Measurements from ENCODE around the gene HDDC3. TPM values are rescaled to one million over a fixed set of nuclear protein-coding genes. Genes with fewer than 3 reads are reported as not detected.
A peak's percentile ranks its signal among the peaks of the same experiment; 100 is the strongest.
"Not testable (repeated sequence)": the region's sequence is repeated elsewhere in the genome, so short reads cannot be mapped to it uniquely, and the experiment has no call there.

Gene HDDC3
- total RNA-seq, 4 donors from 2014 or later = 13.4 to 22.2 (median 17.2) TPM

DNA sequence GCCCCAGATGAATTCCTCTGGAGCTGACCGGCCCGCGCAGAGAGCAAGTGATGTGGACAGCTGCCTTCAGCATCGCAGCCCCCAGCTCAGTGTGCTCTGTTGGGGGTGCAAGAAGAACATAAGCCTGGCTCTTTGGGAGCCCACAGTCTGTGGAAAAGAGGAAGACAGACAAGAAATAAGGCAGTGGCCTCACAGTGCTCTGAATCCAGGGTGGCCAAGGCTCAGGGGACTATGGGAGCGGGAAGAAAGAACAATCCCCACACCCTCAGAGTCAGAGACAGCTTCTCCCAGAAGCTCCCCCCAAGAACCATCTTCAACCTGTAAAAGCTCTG lies 277 bp upstream of the HDDC3 start:
- DNase-seq (no peak), ATAC-seq (no peak)
- no peaks in the 10 kb centered on the region for H3K27me3 ChIP-seq
- H3K36me3 ChIP-seq = peaks cover 0 to 10% of the 10 kb centered on the region in 2 donors
- intact Hi-C loops (cut with DNase I; ENCODE audit: low total_unique reads) (loop anchor here (1.0 to 5.0 kb wide), 3 partner anchors 30 to 215 kb away; partner anchors contain the start of genes BLM and PRC1), in situ Hi-C loops (cut with MboI; ENCODE audit: low sequenced_read_pairs in 4 of 4) (no loop called here)
- peaks cover 47 to 48% of the 10 kb centered on the region in 2 donors for H3K4me1 ChIP-seq
- H3K27ac ChIP-seq = peak overlapping the region; percentile 84 to 95 (median 89)
- H3K4me3 ChIP-seq = peak overlapping the region in 3 of 4 donors; percentile 66 to 92 (median 86)
- no peaks in the 10 kb centered on the region for H3K9me3 ChIP-seq
- no peak for TF ChIP-seq POLR2A (IDR thresholded peaks at IDR 0.05)
- TF ChIP-seq, protein P1, sequence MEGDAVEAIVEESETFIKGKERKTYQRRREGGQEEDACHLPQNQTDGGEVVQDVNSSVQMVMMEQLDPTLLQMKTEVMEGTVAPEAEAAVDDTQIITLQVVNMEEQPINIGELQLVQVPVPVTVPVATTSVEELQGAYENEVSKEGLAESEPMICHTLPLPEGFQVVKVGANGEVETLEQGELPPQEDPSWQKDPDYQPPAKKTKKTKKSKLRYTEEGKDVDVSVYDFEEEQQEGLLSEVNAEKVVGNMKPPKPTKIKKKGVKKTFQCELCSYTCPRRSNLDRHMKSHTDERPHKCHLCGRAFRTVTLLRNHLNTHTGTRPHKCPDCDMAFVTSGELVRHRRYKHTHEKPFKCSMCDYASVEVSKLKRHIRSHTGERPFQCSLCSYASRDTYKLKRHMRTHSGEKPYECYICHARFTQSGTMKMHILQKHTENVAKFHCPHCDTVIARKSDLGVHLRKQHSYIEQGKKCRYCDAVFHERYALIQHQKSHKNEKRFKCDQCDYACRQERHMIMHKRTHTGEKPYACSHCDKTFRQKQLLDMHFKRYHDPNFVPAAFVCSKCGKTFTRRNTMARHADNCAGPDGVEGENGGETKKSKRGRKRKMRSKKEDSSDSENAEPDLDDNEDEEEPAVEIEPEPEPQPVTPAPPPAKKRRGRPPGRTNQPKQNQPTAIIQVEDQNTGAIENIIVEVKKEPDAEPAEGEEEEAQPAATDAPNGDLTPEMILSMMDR (IDR thresholded peaks at IDR 0.05 in 4 of 5, conservative IDR thresholded peaks at IDR 0.05 in 1 of 5) = peak in 1 of 5 experiments; percentile 7

DNA sequence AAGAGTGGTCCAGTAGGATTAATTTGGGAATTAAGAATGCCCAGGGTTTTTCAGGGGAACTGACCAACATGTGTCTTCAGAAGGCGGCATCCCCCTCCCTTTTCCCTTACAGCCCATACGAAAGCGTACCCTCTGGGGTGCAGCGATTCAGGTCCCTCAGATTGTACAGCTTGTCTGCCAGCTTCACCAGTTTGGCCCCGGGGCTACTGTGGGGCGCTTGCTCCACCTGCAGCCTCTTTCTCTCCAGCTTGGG lies 848 bp downstream of the HDDC3 start:
- in situ Hi-C loops (cut with MboI; ENCODE audit: low sequenced_read_pairs in 4 of 4) (no loop called here), intact Hi-C loops (cut with DNase I; ENCODE audit: low total_unique reads) (loop anchor here (5.0 kb wide), 1 partner anchor 214 kb away; the partner anchor contains the start of gene BLM)
- ATAC-seq (no peak), DNase-seq (no peak)
- TF ChIP-seq POLR2A (IDR thresholded peaks at IDR 0.05) = peak in 1 of 2 donors; percentile 4
- TF ChIP-seq, protein P1 (IDR thresholded peaks at IDR 0.05 in 4 of 5, conservative IDR thresholded peaks at IDR 0.05 in 1 of 5) = peak in 1 of 5 experiments; percentile 9
- no peaks in the 10 kb centered on the region for H3K27me3 ChIP-seq
- H3K36me3 ChIP-seq = no peaks in the 10 kb centered on the region
- H3K4me1 ChIP-seq = peaks cover 47 to 48% of the 10 kb centered on the region in 2 donors
- H3K27ac ChIP-seq = peak overlapping the region; percentile 84 to 95 (median 89)
- H3K9me3 ChIP-seq = no peaks in the 10 kb centered on the region
- H3K4me3 ChIP-seq = peak overlapping the region; percentile 66 to 92 (median 87)

DNA sequence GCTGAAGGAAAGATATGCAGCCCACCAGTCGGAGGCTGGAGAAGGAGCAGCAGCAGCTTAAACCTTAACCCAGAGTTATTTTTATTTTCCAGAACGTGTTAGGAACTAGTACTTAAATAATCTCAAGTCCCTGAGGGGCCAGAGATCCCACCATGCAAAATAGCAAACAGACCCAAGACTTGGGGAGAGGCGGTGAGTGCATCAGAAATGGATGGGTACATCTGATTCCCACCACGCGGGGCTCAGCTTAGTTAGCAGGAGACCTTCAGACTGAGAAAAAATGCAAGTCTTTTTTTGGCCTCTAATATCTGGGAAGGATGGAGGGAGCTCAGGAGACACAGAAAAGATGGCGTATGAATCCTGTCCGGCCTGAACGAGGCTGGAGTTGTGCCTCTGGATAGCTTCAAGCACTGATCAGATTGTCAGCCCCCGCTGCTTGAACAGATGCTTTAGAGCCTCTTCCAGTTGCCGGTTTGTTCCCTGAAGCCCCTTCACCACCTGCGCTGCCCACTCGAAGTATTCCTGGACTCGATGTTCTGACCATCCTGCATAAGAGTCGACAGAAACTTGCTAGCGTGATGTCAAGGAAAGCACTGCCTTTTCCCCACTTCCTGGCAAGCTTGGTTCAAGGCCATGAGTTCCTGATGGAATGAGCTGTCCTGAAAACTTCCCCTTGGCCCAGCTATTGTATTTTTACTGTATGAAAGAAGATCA lies 1.3 kb downstream of the HDDC3 start:
- intact Hi-C loops (cut with DNase I; ENCODE audit: low total_unique reads) = loop anchor here (5.0 kb wide), 1 partner anchor 214 kb away; the partner anchor contains the start of gene BLM
- TF ChIP-seq, protein P1 (IDR thresholded peaks at IDR 0.05 in 4 of 5, conservative IDR thresholded peaks at IDR 0.05 in 1 of 5) = no peak
- TF ChIP-seq POLR2A (IDR thresholded peaks at IDR 0.05) = no peak
- H3K4me3 ChIP-seq = peak overlapping the region; percentile 54 to 76 (median 72)
- H3K4me1 ChIP-seq = peaks cover 42 to 44% of the 10 kb centered on the region in 2 donors
- peak overlapping the region; percentile 84 to 95 (median 89) for H3K27ac ChIP-seq
- in situ Hi-C loops (cut with MboI; ENCODE audit: low sequenced_read_pairs in 4 of 4) = no loop called here
- DNase-seq (no peak), ATAC-seq (no peak)
- H3K9me3 ChIP-seq = no peaks in the 10 kb centered on the region
- H3K27me3 ChIP-seq = no peaks in the 10 kb centered on the region
- no peaks in the 10 kb centered on the region for H3K36me3 ChIP-seq

DNA sequence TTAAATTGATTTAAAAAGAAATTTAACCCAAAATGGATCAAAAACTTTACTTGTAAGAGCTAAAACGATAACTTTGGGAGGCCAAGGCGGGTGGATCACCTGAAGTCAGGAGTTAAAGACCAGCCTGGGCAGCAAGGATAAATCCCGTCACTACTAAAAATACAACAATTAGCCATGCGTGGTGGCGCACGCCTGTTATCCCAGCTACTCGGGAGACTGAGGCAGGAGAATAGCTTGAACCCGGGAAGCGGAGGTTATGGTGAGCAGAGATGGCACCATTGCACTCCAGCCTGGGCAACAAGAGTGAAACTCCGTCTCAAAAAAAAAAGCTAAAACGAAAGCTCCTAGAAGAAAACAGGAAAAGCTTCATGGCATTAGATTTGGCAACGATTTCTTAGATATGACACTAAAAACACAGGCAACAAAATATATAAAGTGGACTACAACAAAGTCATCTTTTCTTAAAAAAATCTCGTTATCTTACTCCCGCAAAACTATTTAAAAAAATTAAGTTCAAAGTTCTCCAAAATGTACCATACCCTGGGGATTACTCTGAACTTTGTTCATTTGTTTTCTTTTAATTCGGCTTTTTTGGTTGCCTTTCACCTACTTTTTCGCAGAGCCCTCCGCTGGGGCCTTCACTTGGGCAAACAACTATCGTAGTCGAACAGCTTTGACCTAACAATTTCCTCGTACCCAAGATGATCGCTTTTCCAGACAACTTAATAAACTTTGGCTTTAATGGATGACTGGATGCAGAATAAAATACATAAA lies 2.9 kb downstream of the HDDC3 start:
- DNase-seq (no peak), ATAC-seq (peak in 1 of 2 donors; percentile 6)
- in situ Hi-C loops (cut with MboI; ENCODE audit: low sequenced_read_pairs in 4 of 4) = no loop called here
- peaks cover 30 to 35% of the 10 kb centered on the region in 2 donors for H3K4me1 ChIP-seq
- H3K27ac ChIP-seq = peak overlapping the region; percentile 84 to 95 (median 89)
- no peaks in the 10 kb centered on the region for H3K27me3 ChIP-seq
- intact Hi-C loops (cut with DNase I; ENCODE audit: low total_unique reads) = loop anchor here (5.0 kb wide), 1 partner anchor 212 kb away; the partner anchor contains the start of gene BLM
- no peaks in the 10 kb centered on the region for H3K9me3 ChIP-seq
- no peaks in the 10 kb centered on the region for H3K36me3 ChIP-seq
- TF ChIP-seq, protein P1 (IDR thresholded peaks at IDR 0.05 in 4 of 5, conservative IDR thresholded peaks at IDR 0.05 in 1 of 5) = no peak
- TF ChIP-seq POLR2A (IDR thresholded peaks at IDR 0.05) = no peak
- H3K4me3 ChIP-seq = peak overlapping the region; percentile 54 to 76 (median 72)

DNA sequence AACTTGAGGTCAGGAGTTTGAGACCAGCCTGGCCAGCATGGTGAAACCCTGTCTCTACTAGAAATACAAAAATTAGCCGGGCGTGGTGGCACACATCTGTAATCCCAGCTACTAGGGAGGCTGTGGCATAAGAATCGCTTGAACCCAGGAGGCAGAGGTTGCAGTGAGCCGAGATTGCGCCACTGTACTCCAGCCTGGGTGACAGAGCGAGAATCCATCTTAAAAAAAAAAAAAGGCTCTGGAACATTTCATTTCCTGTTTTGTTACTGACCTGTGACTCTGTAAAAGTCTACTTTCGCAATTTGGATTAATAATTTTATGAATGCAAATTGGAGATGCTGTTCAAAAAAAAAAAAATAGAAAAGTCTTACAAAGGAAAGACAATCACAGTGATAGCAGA lies 4.2 kb downstream of the HDDC3 start:
- H3K9me3 ChIP-seq; in situ Hi-C loops (cut with MboI; ENCODE audit: low sequenced_read_pairs in 4 of 4); H3K36me3 ChIP-seq; H3K27me3 ChIP-seq; DNase-seq; ATAC-seq; H3K4me3 ChIP-seq: not testable (repeated sequence)
- peaks cover 24 to 29% of the 10 kb centered on the region in 2 donors for H3K4me1 ChIP-seq
- H3K27ac ChIP-seq = peak overlapping the region in 1 of 4 donors; percentile 90
- intact Hi-C loops (cut with DNase I; ENCODE audit: low total_unique reads) = loop anchor here (1.0 kb wide), 1 partner anchor 12 kb away; no protein-coding TSS in a partner anchor

DNA sequence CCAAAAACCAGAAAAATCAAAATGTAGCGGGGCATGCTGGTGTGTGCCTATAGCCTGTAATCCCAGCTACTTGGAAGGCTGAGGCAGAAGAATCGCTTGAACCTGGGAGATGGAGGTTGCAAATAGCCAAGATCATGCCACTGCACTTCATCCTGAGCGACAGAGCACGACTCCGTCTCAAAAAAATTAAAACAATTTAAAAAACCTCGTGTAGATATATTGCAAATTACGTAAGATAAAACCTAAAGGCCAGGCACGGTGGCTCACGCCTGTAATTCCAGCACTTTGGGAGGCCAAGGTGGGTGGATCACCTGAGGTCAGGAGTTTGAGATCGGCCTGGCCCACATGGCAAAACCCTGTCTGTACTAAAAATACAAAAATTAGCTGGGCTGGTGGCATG lies 5.6 kb downstream of the HDDC3 start:
- H3K27ac ChIP-seq; intact Hi-C loops (cut with DNase I; ENCODE audit: low total_unique reads); H3K36me3 ChIP-seq; DNase-seq; in situ Hi-C loops (cut with MboI; ENCODE audit: low sequenced_read_pairs in 4 of 4); ATAC-seq; H3K27me3 ChIP-seq; H3K4me3 ChIP-seq; H3K9me3 ChIP-seq: not testable (repeated sequence)
- peaks cover 18 to 19% of the 10 kb centered on the region in 2 donors for H3K4me1 ChIP-seq

All from gastrocnemius medialis (tissue), 4 donors.